HG03575 (cell line): ENCODE measurements around the gene CORO7.

Source experiments
- ATAC-seq: cut with Tn5 transposase; IDR thresholded peaks from one replicate; pipeline ENCODE4 v1.9.1; 2021; ENCODE audit not compliant: unreplicated experiment, insufficient number of reproducible peaks, low FRiP score; ENCODE audit errors: extremely low read depth

Gene CORO7

DNA sequence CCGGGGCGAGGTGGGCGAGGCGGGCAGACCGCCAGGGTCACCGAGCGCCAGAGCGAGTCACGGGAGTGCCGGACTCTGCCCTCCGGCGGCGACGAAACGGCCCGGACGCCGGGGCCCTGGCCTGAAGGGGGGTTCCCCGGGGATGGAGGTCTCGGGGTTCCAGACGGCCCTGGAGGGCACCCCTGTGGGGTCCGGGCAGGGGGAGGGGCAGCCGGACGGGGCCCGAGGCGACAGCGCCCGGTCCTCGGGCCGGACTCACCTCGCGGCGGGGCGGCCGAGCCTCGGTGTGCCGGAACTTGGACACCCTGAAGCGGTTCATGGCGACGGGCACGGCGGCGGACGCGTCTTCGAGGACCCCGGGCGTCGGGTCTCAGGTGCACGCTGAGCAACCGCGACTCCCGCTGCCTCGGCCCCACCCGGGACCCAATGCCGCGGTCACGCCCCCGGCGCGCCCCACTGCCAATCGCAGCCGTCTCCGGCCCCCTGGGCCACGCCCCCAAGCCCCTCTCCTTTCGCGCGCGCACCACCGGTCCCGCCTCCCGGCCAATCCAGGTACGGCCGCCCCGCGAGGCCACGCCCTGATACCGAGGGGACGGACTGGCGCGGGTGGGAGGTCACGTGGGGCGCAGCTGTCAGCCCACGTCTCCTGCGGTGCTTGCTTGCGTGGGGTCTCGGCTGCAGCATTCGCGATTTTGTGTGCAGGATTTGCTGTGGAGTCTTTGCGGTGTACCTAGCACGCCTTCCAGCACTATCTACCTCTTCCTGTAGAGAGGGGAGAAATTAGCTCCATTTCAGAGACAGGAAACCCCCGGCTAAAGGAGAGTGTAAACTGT is at the start of gene CORO7:
Gene CORO7 (minus strand): TSS at position 397 of the 833 bp plus-strand sequence. CDS start 78 bp downstream, at position 319.
- ATAC-seq: no peak

DNA sequence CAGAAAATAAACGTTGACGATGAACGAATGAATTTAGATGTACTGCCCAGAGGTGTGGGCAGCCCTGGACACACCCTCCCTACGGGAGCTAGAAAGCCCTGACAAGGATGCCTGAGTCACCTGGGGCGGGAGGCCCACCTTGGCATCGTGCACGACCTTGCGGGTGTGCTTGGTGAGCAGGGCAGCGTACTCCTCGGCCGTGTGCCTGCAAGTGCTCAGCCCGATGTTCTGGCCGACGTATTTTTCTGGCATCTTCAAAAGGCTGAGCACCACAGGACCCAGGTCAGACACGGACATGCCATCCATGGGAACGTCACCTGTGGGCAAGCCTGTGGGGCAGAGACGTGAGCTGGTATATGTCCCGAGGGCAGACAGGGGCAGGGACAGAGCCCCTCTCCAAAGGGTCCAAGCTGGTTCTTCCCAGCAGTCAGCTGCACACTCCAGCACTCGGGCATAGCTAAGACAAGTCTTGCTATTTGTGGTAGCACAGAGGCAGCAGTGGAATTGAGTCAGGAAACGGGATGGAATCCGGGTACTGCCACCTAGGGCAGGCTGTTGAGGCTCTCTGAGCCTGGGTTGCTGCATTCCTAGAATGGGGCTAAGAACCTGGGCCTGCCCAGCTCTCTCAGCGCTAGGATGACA is 47.2 kb upstream of the CORO7 start:
- ATAC-seq: no peak

DNA sequence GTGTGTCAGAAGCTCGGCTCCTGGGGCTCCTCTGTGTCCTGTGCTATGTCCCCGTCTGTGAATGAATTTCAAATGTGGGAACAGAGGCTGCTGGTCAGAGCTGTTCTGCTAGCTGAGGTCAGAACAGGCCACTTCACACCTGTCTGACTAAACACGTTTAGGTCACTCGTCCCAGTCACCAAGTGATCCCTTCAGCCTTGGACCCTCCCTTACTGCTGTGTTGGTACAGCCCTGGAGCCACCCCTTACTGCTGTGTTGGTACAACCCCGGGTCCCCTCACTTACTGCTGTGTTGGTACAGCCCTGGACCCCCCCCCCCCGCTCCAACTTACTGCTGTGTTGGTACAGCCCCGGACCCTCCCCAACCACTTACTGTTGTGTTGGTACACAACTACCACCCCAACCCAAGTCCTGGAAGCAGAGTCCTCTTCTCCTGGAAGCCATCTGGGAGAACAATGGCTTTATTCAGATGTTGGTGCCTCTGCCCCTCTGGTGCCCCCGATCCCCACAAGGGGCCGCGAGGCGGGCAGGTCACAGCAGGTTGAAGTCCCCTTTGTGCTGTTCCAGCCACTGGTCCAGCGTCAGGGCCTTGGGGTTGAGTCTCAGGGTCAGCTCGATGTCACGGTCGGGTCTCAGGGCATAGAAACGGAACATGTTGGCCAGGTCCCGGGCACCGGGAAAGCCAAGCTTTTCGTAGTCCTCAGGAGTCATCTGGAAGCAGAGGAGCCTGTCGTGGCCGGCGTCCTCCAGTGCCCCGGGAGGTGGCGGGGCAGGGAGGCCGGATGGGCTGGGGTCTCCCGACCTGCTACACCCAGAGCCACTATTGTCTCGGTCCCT is 45.1 kb upstream of the CORO7 start:
- no peak for ATAC-seq

DNA sequence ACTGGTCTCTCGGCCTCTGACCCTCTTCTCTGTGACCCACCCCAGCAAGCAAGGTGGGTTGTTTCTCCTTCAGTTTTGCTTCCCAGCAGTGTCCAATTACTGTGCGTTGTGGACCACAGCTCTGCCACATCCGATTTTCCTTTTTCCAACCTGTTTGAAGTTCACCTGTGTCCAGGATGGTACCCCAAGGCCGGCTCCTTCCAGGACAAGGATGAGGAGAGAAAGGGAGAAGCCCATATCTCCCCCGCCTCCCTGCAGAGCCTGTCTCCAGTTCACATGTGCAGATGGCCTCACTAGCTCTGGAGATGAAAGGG is 44.5 kb upstream of the CORO7 start:
- ATAC-seq: no peak

DNA sequence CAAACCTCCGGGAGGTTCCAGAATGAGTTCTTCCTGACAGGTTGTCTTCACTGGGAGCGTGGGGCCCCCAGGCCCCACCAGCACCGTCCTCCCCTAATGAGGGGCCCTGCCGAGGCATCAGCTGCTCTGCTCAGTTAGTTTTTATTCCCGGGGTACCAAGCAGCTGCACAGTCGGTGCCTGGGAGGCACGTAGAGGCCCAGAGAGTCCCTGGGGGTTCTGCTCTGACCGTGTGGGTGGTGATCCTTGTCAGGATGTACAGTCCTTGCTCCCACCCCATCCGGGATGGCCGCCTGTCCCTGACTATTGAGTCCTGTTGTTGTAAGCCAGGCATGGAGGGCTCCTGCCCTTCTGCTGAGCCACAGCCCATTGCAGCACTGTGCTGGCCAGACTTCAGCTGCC is 39.6 kb upstream of the CORO7 start:
- ATAC-seq: no peak

DNA sequence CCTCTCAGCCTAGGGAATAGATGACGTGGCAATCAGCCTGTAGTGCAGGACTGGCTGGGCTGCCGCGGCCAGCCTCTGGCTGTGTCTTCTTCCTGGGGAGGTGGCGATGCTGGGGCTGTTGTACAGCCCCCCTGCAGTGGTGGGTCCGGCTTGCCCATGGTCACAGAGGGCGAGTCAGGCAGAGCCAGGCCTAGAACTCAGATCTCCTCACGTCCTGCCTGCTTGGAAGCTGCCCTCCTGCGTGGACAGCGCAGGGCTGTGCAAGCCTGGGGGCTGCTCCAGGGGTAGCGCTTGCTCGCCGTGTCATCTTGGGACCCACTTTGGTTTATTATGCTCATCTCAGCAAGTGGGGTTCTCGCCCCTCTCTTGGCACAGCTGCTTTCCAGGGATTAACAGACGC is 38.7 kb upstream of the CORO7 start:
- ATAC-seq: no peak

DNA sequence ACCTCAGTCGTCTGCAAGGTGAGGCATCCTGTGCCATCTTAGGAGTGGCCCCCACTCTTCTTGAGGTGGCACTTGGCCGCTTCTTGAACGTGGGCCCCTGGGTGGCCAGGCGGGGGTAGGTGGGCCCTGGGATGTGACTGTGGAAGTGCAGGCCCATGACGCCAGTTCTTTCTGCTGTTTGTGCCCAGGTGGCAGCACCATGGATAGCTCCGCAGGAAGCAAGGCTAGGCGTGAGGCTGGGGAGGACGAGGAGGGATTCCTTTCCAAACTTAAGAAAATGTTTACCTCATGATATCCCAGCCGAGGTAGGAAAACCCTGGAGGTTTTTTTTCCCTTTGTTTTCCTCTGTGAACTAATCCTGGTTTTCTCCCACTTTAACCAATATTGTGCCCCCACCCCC is 38.2 kb upstream of the CORO7 start:
- no peak for ATAC-seq

DNA sequence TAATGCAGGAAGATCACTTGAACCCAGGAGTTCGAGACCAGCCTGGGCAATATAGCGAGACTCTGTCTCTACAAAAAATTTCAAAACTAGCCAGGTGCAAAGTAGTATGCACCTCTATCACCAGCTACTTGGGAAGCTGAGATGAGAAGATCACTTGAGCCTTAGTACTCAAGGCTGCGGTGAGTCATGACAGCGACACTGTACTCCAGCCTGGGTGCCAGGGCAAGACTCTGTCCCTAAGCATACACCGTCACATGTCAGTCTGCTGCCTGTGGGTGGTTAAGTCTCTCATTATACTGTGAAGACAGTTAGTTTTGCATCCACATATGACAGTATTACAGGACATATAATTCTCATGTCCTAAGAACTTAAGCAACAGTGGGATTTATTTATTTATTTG is 36.3 kb upstream of the CORO7 start:
- ATAC-seq: no peak

DNA sequence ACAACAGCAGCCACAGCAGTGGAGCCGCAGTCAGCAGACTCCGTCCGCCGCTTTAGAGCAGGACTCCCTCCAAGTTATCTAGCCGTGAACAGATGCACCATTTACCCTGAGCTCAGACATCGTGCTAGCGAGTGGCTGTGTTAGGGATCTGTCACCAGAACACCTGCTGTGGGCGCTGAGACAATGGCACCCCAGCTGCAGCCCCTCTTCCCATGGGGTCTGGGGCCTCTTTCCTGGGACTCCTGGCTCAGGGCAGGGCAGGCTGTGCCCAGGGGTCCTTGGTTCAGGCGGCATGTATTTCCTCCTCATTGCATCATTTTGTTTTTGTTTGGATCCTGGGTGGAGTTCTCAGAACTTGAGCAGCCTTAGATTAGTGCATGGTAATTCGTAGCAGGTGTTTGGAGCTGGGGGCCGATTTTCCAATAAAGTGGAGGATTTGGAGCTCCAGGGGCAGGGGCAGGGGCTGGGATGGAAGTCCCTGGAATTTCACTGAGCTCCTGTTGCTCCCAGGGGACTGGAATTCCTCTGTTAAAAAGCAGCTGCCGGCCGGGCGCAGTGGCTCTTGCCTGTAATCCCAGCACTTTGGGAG is 34.6 kb upstream of the CORO7 start:
- ATAC-seq: no peak

DNA sequence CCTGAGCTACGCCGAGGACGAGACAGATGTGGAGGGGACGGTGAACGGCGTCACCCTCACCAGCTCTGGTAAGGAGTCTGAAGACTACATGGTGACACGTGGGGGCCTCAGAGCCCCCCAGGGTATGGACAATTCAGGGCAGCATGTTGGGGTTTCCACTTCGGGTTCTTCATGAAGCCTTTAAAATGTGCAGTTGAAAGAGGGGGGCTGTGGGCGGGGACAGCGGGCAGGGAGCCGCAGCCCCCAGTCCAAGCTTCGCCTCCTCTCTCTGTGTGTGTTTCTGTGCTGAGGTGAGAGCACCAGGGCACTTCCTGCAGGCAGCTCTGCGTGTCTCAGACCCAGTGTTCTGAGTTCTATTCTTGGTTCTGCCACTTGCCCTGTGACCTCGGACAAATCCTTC is 34.0 kb upstream of the CORO7 start:
- no peak for ATAC-seq

DNA sequence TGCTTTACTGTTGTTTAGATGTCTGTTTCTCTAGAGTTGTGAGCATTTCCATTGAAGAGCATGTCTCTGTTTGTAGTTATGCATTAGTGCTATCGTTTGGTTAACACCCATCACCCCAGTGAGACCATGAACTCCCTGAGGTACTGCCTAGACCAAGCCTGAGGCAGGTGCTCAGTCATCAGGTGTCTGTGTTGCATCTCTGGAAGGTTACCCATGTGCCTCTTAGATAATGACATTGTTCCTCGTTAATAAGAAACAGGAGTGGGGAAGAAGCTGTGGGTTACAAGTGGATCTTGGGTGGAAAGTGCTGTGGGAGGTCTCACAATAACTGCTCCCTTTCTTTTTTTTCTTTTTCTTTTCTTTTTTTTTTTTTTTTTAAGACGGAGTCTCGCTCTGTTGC is 27.6 kb upstream of the CORO7 start:
- ATAC-seq: no peak

DNA sequence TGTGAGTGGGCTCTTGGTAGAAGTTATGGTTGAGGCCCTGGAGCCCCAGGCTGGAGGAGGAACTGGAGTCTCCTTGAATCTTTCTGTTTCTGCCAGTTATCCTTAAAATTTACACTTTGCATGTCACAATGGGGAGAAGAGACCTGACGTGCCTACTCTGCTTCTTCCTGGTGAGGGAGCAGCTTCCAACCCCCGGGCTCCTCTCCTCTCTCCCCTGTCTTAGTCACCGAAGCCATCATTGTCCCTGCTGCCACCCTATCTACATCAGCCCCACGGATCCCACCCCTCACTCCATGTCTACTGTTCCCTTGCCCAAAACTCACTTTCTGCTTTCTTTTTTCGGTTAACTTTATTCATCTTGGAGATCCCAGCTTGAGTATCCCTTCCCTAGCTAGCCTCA is 26.9 kb upstream of the CORO7 start:
- no peak for ATAC-seq

DNA sequence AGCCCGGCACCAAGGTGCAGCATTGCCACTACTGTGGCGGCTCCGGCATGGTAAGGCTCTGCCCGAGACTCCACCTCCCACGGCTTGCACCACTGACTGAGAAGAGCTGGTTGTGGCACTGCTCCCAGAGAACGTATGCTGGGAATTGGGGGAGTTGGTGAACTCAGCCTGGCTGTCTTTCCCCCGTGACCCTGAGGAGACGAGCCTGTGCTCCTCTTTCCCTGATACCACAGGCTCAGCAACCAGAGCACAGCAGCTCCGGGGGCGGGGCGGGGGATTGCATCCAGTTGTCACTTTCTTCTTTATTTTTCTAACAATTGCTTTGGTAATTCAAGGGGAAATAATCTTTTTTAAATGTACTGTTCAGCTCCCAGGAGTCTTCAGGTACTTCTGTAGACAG is 26.0 kb upstream of the CORO7 start:
- ATAC-seq: no peak

DNA sequence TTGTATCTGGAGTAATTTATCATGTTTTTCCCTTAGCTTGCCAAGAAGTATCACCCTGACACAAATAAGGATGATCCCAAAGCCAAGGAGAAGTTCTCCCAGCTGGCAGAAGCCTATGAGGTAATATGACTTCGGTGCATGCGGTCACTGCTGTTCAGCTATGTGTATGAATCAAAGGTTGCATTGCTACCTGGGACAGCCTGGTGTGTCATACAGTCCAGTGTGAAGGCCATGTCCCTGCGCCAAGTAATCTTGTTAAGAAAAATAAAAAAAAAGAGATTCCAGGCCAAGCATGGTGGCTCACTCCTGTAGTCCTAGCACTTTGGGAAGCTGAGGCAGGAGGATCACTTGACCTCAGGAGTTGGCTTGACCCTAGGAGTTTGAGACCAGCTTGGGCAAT is 21.0 kb upstream of the CORO7 start:
- no peak for ATAC-seq

DNA sequence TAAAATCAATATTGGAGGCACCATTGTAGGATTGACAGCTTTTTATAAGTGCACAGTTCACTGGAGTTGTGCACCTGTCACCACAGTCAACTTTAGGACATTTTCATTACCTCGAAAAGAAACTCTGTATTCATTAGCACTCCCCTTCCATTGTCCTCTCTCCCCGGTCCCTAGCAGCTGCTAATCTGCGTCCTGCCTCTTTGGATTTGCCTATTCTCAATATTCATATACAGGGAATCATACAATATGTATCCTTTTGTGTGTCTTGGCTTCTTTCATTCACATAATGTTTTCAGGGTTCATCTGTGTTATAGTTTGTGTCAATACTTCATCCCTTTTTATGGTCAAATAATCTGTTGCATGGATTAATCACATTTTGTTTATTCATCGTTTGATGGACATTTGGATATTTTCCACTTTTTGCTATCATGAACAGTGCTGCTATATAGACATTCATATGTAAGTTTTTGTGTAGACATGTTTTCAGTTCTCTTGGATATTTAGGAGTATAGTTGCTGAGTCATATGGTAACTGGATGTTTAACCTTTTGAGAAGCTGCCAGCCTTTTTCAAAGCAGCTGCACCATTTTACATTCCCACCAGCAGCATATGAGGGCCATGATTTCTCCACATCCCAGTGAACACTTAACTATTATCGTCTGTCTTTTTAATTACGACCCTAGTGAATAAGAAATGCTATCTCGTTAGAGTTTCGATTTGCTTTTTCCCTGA is 19.1 kb upstream of the CORO7 start:
- no peak for ATAC-seq

DNA sequence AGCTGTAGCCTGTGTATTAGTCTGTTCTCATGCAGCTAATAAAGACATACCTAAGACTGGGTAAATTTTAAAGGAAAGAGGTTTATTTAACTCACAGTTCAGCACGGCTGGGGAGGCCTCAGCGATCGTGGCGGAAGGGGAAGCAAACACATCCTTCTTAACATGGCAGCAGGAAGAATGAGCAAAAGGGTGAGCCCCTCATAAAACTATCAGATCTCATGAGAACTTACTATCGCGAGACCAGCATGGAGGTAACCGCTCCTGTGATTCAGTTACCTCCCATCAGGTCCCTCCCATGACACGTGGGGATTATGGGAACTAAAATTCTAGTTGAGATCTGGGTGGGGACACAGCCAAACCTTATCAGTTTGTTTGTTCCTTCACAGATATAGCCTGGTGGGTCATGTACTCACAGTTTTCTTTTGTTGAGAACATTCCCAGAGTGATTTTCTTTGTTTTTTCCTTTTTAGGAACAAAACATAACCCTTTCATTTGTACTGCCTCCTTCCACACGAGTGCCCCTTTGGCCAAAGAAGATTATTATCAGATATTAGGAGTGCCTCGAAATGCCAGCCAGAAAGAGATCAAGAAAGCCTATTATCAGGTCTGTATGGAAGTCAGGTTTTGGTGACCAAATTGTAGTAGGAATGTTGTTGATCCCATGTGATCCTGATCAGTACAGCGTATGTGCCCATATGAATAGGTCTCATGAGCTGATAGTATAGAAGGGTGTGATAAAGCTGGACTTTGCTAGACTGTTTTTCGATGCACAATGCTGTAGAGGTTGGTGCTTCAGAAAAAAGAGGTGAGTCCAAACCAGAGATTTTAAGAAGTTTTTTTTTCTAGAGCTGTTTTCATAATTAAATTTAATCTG is 17.8 kb upstream of the CORO7 start:
- no peak for ATAC-seq

DNA sequence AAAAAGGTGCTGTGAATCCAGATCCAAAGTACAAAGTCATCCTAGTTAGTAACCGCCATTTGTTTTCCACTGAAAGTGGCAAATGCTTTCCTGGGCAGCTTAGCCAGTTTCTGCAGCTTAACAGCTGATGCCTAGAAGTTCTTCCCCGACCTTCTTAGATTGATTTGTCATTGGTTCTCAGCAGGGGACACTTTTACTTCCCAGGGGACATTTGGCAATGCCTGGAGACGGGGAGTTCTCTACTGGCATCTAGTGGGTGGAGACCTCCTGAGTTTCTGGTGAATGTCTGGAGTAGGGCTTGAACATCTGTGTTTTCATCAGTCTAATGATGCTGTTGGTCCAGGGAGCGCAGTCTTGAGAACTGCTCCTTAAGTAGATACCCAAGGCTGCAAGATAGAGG is 16.8 kb upstream of the CORO7 start:
- no peak for ATAC-seq

DNA sequence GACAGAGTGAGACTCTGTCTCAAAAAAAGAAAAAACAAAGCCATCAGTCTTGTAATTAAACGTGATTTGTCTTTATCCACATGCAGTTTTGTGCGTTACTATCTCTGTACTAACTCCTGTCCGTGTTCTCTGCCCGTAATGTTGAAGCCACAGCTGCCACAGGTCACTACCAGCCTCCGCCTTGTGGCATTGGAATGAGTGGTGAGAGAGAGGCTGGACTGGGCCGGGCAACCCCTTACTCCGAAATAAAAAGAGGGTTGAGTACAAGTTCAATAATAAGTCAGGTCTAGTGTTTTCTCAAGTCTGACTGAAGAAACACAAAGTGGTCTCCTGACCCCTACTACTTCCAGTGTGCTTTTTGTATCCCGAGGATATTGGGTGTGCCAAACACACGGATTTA is 14.6 kb upstream of the CORO7 start:
- no peak for ATAC-seq
